ENCODE results near the gene LRTM2.
"Not testable (repeated sequence)": the region's sequence is repeated elsewhere in the genome, so short reads cannot be mapped to it uniquely, and the experiment has no call there.

LRTM2 gene

DNA sequence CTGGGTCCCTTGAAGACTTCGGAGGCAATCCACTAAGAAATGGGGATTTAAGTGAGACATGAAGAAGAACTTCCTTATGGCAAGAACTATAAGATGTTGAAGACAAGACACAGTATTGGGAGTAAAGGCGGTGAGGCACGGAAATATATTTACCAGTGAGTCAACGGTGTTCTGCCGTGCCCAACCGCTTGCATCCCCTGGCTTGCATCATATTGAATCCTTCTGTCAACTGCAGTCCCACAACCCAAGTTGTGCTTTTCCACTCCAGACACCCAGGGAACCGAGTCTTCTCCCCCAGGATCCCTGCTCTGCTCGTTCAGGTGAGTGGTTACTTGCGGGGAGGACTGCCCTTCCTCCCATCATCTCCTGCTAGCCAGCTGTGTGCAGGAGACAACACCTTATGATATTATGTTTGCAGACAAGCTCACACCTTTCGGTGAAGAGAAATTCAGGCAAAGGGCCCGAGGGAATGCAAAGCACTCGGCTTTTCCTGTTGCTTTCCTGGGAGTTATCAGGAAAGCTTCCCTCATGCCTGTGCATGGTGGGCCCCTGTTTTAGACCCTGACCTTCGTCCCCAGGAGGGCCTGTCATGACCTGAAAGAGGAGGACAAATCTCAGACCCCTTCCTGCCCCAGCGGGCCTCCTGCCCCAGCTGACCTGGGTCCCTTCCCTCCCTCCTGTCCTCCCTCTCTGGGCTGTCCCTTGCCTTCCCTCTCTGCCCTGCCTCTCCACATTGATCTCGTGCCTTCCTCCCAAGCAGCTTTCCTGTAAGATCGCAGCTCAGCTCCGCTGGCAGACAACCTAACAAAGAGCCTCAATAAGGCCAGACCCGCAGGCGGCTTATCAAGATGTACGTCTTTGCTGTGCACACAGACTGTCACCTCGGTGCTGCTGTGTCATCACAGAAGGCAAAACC, 4.3 kb upstream of the LRTM2 start:
- Histone ChIP-seq H4K91ac (ENCODE audit: low read depth, low read length, poor library complexity) (no peak overlapping the region), H3K4ac (ENCODE audit: low read length) (no peak overlapping the region), H2BK5ac (ENCODE audit: low read length) (no peak overlapping the region), H2AFZ (ENCODE audit: low read length) (peak overlapping the region; percentile 12), H3K36me3 (replicated peaks in 1 of 2; ENCODE audit: control insufficient read depth in 2 of 2, insufficient read depth in 2 of 2, low read length in 2 of 2) (no peaks in the 10 kb centered on the region), H3K27me3 (ENCODE audit: control insufficient read depth in 3 of 3, insufficient read depth in 3 of 3, low read depth in 1 of 3, low read length in 3 of 3) (peaks cover 0 to 40% (median 18%) of the 10 kb centered on the region in 3 experiments), H3K18ac (ENCODE audit: low read length) (no peak overlapping the region), H2AK5ac (ENCODE audit: low read depth, low read length) (no peak overlapping the region), H3K14ac (ENCODE audit: low read length) (no peak overlapping the region), H3K4me2 (ENCODE audit: insufficient read depth, low read length, poor library complexity, severe bottlenecking) (no peak overlapping the region), H3K79me1 (ENCODE audit: low read depth, low read length) (no peaks in the 10 kb centered on the region), H2BK12ac (ENCODE audit: low read length) (no peak overlapping the region), H4K8ac (ENCODE audit: low read depth, low read length) (no peak overlapping the region), H3K4me1 (ENCODE audit: control insufficient read depth in 2 of 2, insufficient read depth in 1 of 2, low read depth in 1 of 2, low read length in 2 of 2) (peaks cover 4 to 7% of the 10 kb centered on the region in 2 donors), H3K9me3 (replicated peaks in 1 of 2; ENCODE audit: control insufficient read depth in 2 of 2, insufficient read depth in 1 of 2, low read depth in 1 of 2, low read length in 2 of 2) (peaks cover 8 to 11% of the 10 kb centered on the region in 2 donors), H3K4me3 (ENCODE audit: low read length in 2 of 2) (peak overlapping the region in 1 of 2 donors; percentile 46), H3K23ac (ENCODE audit: low read depth, low read length, poor library complexity) (no peak overlapping the region), H3K27ac (replicated peaks; ENCODE audit: low read length) (no peak overlapping the region), H2BK120ac (ENCODE audit: low read depth, low read length) (no peak overlapping the region), H2BK15ac (ENCODE audit: low read length) (no peak overlapping the region), H3K9ac (ENCODE audit: low read depth, low read length, poor library complexity) (no peak overlapping the region)
- no peak for DNase-seq (ENCODE audit: low spot score)
- WGBS, 2 donors (ENCODE audit: extremely low coverage in 2 of 2, insufficient read length in 2 of 2, insufficient replicate concordance in 1 of 2), result no CpG with 5 or more reads among the region's 21 CpGs

- H2AFZ ChIP-seq (ENCODE audit: low read length), result no peak overlapping the region
- H3K18ac ChIP-seq (ENCODE audit: low read length), result no peak overlapping the region
- H3K27ac ChIP-seq (replicated peaks; ENCODE audit: low read length), result no peak overlapping the region
- H4K91ac ChIP-seq (ENCODE audit: low read depth, low read length, poor library complexity), result no peak overlapping the region
- H3K4me1 ChIP-seq (ENCODE audit: control insufficient read depth in 2 of 2, insufficient read depth in 1 of 2, low read depth in 1 of 2, low read length in 2 of 2), result peaks cover 4 to 7% of the 10 kb centered on the region in 2 donors
- no peak overlapping the region for H3K4ac ChIP-seq (ENCODE audit: low read length)
- no peak overlapping the region for H3K23ac ChIP-seq (ENCODE audit: low read depth, low read length, poor library complexity)
- no peak overlapping the region for H2BK5ac ChIP-seq (ENCODE audit: low read length)
- H4K8ac ChIP-seq (ENCODE audit: low read depth, low read length), result no peak overlapping the region
- H3K36me3 ChIP-seq (replicated peaks in 1 of 2; ENCODE audit: control insufficient read depth in 2 of 2, insufficient read depth in 2 of 2, low read length in 2 of 2), result no peaks in the 10 kb centered on the region
- H2AK5ac ChIP-seq (ENCODE audit: low read depth, low read length), result no peak overlapping the region
- H3K14ac ChIP-seq (ENCODE audit: low read length), result no peak overlapping the region
- H3K4me2 ChIP-seq (ENCODE audit: insufficient read depth, low read length, poor library complexity, severe bottlenecking), result no peak overlapping the region
- no peak overlapping the region for H3K9ac ChIP-seq (ENCODE audit: low read depth, low read length, poor library complexity)
- H2BK12ac ChIP-seq (ENCODE audit: low read length), result no peak overlapping the region
- peak overlapping the region in 1 of 2 donors; percentile 46 for H3K4me3 ChIP-seq (ENCODE audit: low read length in 2 of 2)
- peaks cover 8 to 11% of the 10 kb centered on the region in 2 donors for H3K9me3 ChIP-seq (replicated peaks in 1 of 2; ENCODE audit: control insufficient read depth in 2 of 2, insufficient read depth in 1 of 2, low read depth in 1 of 2, low read length in 2 of 2)
- peaks cover 0 to 48% (median 25%) of the 10 kb centered on the region in 3 experiments for H3K27me3 ChIP-seq (ENCODE audit: control insufficient read depth in 3 of 3, insufficient read depth in 3 of 3, low read depth in 1 of 3, low read length in 3 of 3)
- H3K79me1 ChIP-seq (ENCODE audit: low read depth, low read length), result no peaks in the 10 kb centered on the region
- no peak overlapping the region for H2BK120ac ChIP-seq (ENCODE audit: low read depth, low read length)
- DNase-seq (ENCODE audit: low spot score), result no peak
- no CpG with 5 or more reads among the region's 9 CpGs for WGBS, 2 donors (ENCODE audit: extremely low coverage in 2 of 2, insufficient read length in 2 of 2, insufficient replicate concordance in 1 of 2)
- H2BK15ac ChIP-seq (ENCODE audit: low read length), result no peak overlapping the region
These were observed 3.5 kb upstream of the LRTM2 start for GRCh38 chr12:1816730-1817348.

DNA sequence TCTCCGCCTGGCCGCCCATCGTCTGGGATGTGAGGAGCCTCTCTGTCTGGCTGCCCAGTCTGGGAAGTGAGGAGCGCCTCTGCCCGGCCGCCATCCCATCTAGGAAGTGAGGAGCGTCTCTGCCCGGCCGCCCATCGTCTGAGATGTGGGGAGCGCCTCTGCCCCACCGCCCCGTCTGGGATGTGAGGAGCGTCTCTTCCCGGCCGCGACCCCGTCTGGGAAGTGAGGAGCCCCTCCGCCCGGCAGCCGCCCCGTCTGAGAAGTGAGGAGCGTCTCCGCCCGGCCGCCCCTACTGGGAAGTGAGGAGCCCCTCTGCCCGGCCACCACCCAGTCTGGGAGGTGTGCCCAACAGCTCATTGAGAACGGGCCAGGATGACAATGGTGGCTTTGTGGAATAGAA, 2.4 kb upstream of the LRTM2 start:
- Histone ChIP-seq H3K9me3 (replicated peaks in 1 of 2; ENCODE audit: control insufficient read depth in 2 of 2, insufficient read depth in 1 of 2, low read depth in 1 of 2, low read length in 2 of 2) (peaks cover 8 to 11% of the 10 kb centered on the region in 2 donors), H3K27me3 (ENCODE audit: control insufficient read depth in 3 of 3, insufficient read depth in 3 of 3, low read depth in 1 of 3, low read length in 3 of 3) (peaks cover 0 to 59% (median 30%) of the 10 kb centered on the region in 3 experiments)
- H3K27ac ChIP-seq (replicated peaks; ENCODE audit: low read length); H3K36me3 ChIP-seq (replicated peaks in 1 of 2; ENCODE audit: control insufficient read depth in 2 of 2, insufficient read depth in 2 of 2, low read length in 2 of 2); H3K4me1 ChIP-seq (ENCODE audit: control insufficient read depth in 2 of 2, insufficient read depth in 1 of 2, low read depth in 1 of 2, low read length in 2 of 2); H2AK5ac ChIP-seq (ENCODE audit: low read depth, low read length); H3K4me3 ChIP-seq (ENCODE audit: low read length in 2 of 2); H4K91ac ChIP-seq (ENCODE audit: low read depth, low read length, poor library complexity); H2AFZ ChIP-seq (ENCODE audit: low read length); H3K18ac ChIP-seq (ENCODE audit: low read length); H3K79me1 ChIP-seq (ENCODE audit: low read depth, low read length); DNase-seq (ENCODE audit: low spot score); H3K9ac ChIP-seq (ENCODE audit: low read depth, low read length, poor library complexity); H2BK15ac ChIP-seq (ENCODE audit: low read length); H3K14ac ChIP-seq (ENCODE audit: low read length); H4K8ac ChIP-seq (ENCODE audit: low read depth, low read length); H3K4me2 ChIP-seq (ENCODE audit: insufficient read depth, low read length, poor library complexity, severe bottlenecking); H3K23ac ChIP-seq (ENCODE audit: low read depth, low read length, poor library complexity); H2BK12ac ChIP-seq (ENCODE audit: low read length); H2BK5ac ChIP-seq (ENCODE audit: low read length); H2BK120ac ChIP-seq (ENCODE audit: low read depth, low read length); H3K4ac ChIP-seq (ENCODE audit: low read length): not testable (repeated sequence)
- WGBS, 2 donors (ENCODE audit: extremely low coverage in 2 of 2, insufficient read length in 2 of 2, insufficient replicate concordance in 1 of 2), result no CpG with 5 or more reads among the region's 28 CpGs

DNA sequence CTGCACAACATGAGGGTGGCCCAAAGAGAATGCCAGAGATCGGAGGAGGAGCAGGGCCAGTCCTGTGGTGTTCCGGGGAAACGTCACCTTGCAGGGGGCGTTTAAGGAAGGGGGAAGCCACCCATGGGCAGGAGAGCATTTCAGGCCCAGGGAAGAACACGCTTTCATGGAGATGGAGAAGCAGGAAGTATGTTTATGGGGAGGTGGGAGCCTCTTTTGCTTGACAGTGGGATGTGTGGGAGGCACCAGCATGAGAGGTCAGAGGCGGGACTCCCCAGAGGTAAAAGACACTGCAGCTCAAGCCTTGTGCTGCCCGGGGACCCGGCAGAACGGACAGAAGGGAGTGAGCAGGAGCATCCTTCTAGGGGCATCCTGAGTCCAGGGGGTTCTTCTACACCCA, 1.3 kb upstream of the LRTM2 start:
- no peak overlapping the region for H2BK120ac ChIP-seq (ENCODE audit: low read depth, low read length)
- H3K36me3 ChIP-seq (replicated peaks in 1 of 2; ENCODE audit: control insufficient read depth in 2 of 2, insufficient read depth in 2 of 2, low read length in 2 of 2), result no peaks in the 10 kb centered on the region
- H3K4ac ChIP-seq (ENCODE audit: low read length), result no peak overlapping the region
- H3K27me3 ChIP-seq (ENCODE audit: control insufficient read depth in 3 of 3, insufficient read depth in 3 of 3, low read depth in 1 of 3, low read length in 3 of 3), result peaks cover 0 to 68% (median 30%) of the 10 kb centered on the region in 3 experiments
- no peak overlapping the region for H3K4me2 ChIP-seq (ENCODE audit: insufficient read depth, low read length, poor library complexity, severe bottlenecking)
- H4K8ac ChIP-seq (ENCODE audit: low read depth, low read length), result no peak overlapping the region
- H3K4me3 ChIP-seq (ENCODE audit: low read length in 2 of 2), result no peak overlapping the region
- WGBS, 2 donors (ENCODE audit: extremely low coverage in 2 of 2, insufficient read length in 2 of 2, insufficient replicate concordance in 1 of 2), result no CpG with 5 or more reads among the region's 9 CpGs
- H3K79me1 ChIP-seq (ENCODE audit: low read depth, low read length), result no peaks in the 10 kb centered on the region
- H3K27ac ChIP-seq (replicated peaks; ENCODE audit: low read length), result no peak overlapping the region
- peaks cover 4% of the 10 kb centered on the region in 2 donors for H3K4me1 ChIP-seq (ENCODE audit: control insufficient read depth in 2 of 2, insufficient read depth in 1 of 2, low read depth in 1 of 2, low read length in 2 of 2)
- H2AK5ac ChIP-seq (ENCODE audit: low read depth, low read length), result peak overlapping the region; percentile 32
- H2BK12ac ChIP-seq (ENCODE audit: low read length), result no peak overlapping the region
- H3K18ac ChIP-seq (ENCODE audit: low read length), result peak overlapping the region; percentile 7
- H3K23ac ChIP-seq (ENCODE audit: low read depth, low read length, poor library complexity), result no peak overlapping the region
- H2BK5ac ChIP-seq (ENCODE audit: low read length), result no peak overlapping the region
- H2AFZ ChIP-seq (ENCODE audit: low read length), result no peak overlapping the region
- H3K9ac ChIP-seq (ENCODE audit: low read depth, low read length, poor library complexity), result no peak overlapping the region
- H4K91ac ChIP-seq (ENCODE audit: low read depth, low read length, poor library complexity), result no peak overlapping the region
- no peak for DNase-seq (ENCODE audit: low spot score)
- peaks cover 8 to 11% of the 10 kb centered on the region in 2 donors for H3K9me3 ChIP-seq (replicated peaks in 1 of 2; ENCODE audit: control insufficient read depth in 2 of 2, insufficient read depth in 1 of 2, low read depth in 1 of 2, low read length in 2 of 2)
- H3K14ac ChIP-seq (ENCODE audit: low read length), result peak overlapping the region; percentile 87
- peak overlapping the region; percentile 52 for H2BK15ac ChIP-seq (ENCODE audit: low read length)
